Neuronal stem cell (in vitro differentiated cells): ENCODE data around the gene ULK4.

Source experiments
- DNase-seq: peaks from one replicate; pipeline ENCODE4 v3.0.0-alpha.2; 2013; ENCODE audit warnings: low spot score
- H2AFZ ChIP-seq: one replicate; pipeline ENCODE4 v1.6.1; 2013; ENCODE audit warnings: mild to moderate bottlenecking, low read length, inconsistent platforms
- H2AK5ac ChIP-seq: 2 replicates; pipeline ENCODE4 v1.6.1; 2013; ENCODE audit warnings: low read depth, mild to moderate bottlenecking, inconsistent platforms, low read length, moderate library complexity, mixed read lengths
- H2BK120ac ChIP-seq: 2 replicates; pipeline ENCODE4 v1.6.1; 2013; ENCODE audit warnings: low read depth, mild to moderate bottlenecking, inconsistent platforms, low read length, moderate library complexity, mixed read lengths
- H2BK12ac ChIP-seq: one replicate; pipeline ENCODE4 v1.6.1; 2013; ENCODE audit warnings: low read length, inconsistent platforms
- H2BK15ac ChIP-seq: 2 replicates; pipeline ENCODE4 v1.6.1; 2013; ENCODE audit warnings: mild to moderate bottlenecking, low read length, inconsistent platforms, mixed read lengths
- H2BK5ac ChIP-seq: one replicate; pipeline ENCODE4 v1.6.1; 2013; ENCODE audit warnings: inconsistent platforms, mild to moderate bottlenecking, low read length, moderate library complexity
- H3K14ac ChIP-seq: one replicate; pipeline ENCODE4 v1.6.1; 2013; ENCODE audit warnings: low read length, inconsistent platforms
- H3K18ac ChIP-seq: 2 replicates; pipeline ENCODE4 v1.6.1; 2013; ENCODE audit warnings: low read length, inconsistent platforms
- H3K23ac ChIP-seq: 2 replicates; pipeline ENCODE4 v1.6.1; 2013; ENCODE audit warnings: low read depth, mild to moderate bottlenecking, mixed read lengths, low read length, inconsistent platforms; ENCODE audit not compliant: poor library complexity
- H3K27ac ChIP-seq: replicated peaks from 3 replicates; pipeline ENCODE4 v1.5.1; 2013; ENCODE audit warnings: low read length, inconsistent platforms
- H3K27me3 ChIP-seq, 3 experiments: 2 replicates each; pipeline ENCODE4 v1.6.1; 2013; ENCODE audit warnings: low read length in 3 of 3, mild to moderate bottlenecking in 2 of 3, inconsistent platforms in 1 of 3, low read depth in 1 of 3, mixed read lengths in 1 of 3, moderate library complexity in 1 of 3; ENCODE audit not compliant: control insufficient read depth in 3 of 3, insufficient read depth in 3 of 3
- H3K36me3 ChIP-seq, 2 donors: replicated peaks in 1 of 2; 2 replicates each; pipeline ENCODE4 v1.6.1; 2013; ENCODE audit warnings: low read length in 2 of 2; ENCODE audit not compliant: control insufficient read depth in 2 of 2, insufficient read depth in 2 of 2
- H3K4ac ChIP-seq: 2 replicates; pipeline ENCODE4 v1.6.1; 2013; ENCODE audit warnings: inconsistent platforms, mild to moderate bottlenecking, low read length, moderate library complexity
- H3K4me1 ChIP-seq, 2 donors: 1 replicate in 1 of 2; 2 replicates in 1 of 2; pipeline ENCODE4 v1.6.1; 2013; ENCODE audit warnings: low read length in 2 of 2, low read depth in 1 of 2; ENCODE audit not compliant: control insufficient read depth in 2 of 2, insufficient read depth in 1 of 2
- H3K4me2 ChIP-seq: one replicate; pipeline ENCODE4 v1.6.1; 2013; ENCODE audit warnings: mild to moderate bottlenecking, low read length, inconsistent platforms; ENCODE audit not compliant: insufficient read depth, poor library complexity, severe bottlenecking
- H3K4me3 ChIP-seq, 2 donors: 2 replicates each; pipeline ENCODE4 v1.5.1; 2013; ENCODE audit warnings: low read length in 2 of 2, mild to moderate bottlenecking in 2 of 2, inconsistent platforms in 1 of 2, moderate library complexity in 1 of 2
- H3K79me1 ChIP-seq: one replicate; pipeline ENCODE4 v1.6.1; 2013; ENCODE audit warnings: low read depth, mild to moderate bottlenecking, inconsistent platforms, low read length, moderate library complexity
- H3K9ac ChIP-seq: one replicate; pipeline ENCODE4 v1.6.1; 2013; ENCODE audit warnings: mild to moderate bottlenecking, low read depth, low read length, inconsistent platforms; ENCODE audit not compliant: poor library complexity
- H3K9me3 ChIP-seq, 2 donors: replicated peaks in 1 of 2; 2 replicates each; pipeline versions ENCODE3 to v1.6.1; 2013; ENCODE audit warnings: low read length in 2 of 2, mild to moderate bottlenecking in 2 of 2, inconsistent platforms in 1 of 2, low read depth in 1 of 2, mixed read lengths in 1 of 2, moderate library complexity in 1 of 2; ENCODE audit not compliant: control insufficient read depth in 2 of 2, insufficient read depth in 1 of 2
- H4K8ac ChIP-seq: one replicate; pipeline ENCODE4 v1.6.1; 2013; ENCODE audit warnings: low read depth, mild to moderate bottlenecking, inconsistent platforms, low read length, moderate library complexity
- H4K91ac ChIP-seq: one replicate; pipeline ENCODE4 v1.6.1; 2013; ENCODE audit warnings: low read length, low read depth, mild to moderate bottlenecking, inconsistent platforms; ENCODE audit not compliant: poor library complexity
- WGBS, 2 donors: extraction: QIAGEN DNeasy Blood & Tissue Kit; methylation state at CpG; one replicate each; pipeline ENCODE4 v1.1.7; 2013; ENCODE audit warnings: missing lambda C conversion rate in 2 of 2, mixed read lengths in 1 of 2; ENCODE audit not compliant: insufficient read length in 2 of 2, insufficient replicate concordance in 1 of 2; ENCODE audit errors: extremely low coverage in 2 of 2; 5-methylcytosine and 5-hydroxymethylcytosine counted together

Gene ULK4

DNA sequence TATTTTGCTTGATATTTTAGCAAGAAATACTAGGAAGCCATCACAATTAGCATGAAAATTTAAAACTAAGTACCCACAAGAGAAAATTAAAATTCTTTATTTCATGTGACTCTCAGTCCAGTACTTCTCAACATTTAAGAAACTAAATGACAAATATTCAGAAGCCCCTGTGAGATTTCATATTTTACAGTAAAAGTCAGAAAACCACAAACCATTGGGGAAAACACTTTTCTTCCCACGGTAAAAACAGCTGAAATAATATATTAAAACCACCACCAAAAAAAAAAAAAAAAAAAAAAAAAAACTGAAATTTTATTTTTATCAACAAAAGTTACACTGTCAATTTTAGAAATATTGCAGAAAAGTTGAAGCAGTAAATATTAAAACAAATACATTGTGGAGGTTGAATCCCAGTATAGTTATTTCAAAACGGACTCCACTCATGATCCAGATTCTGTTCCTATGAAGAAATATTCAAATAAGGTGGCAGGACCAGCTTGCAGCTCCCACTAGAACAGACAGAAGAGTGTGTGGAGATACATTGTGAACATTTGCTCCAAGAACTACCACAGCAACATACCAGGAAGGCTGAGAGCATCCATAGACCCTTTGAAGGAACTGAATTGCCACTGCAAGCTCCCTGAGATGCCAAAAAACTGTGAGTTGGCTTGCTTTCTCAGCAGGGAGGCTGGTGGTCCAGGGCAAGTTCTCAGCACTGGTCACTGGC lies 454.4 kb downstream of the ULK4 start:
- Histone ChIP-seq H4K91ac (no peak overlapping the region), H2BK5ac (no peak overlapping the region), H4K8ac (no peak overlapping the region), H3K9me3 (peaks cover 3 to 7% of the 10 kb centered on the region in 2 donors), H3K27ac (no peak overlapping the region), H3K23ac (no peak overlapping the region), H3K14ac (no peak overlapping the region), H3K36me3 (no peaks in the 10 kb centered on the region), H2BK120ac (no peak overlapping the region), H3K4ac (no peak overlapping the region), H3K4me2 (no peak overlapping the region), H3K79me1 (no peaks in the 10 kb centered on the region), H3K27me3 (no peaks in the 10 kb centered on the region), H3K4me1 (no peaks in the 10 kb centered on the region), H3K9ac (no peak overlapping the region), H2AK5ac (no peak overlapping the region), H2BK12ac (no peak overlapping the region), H2BK15ac (no peak overlapping the region), H3K18ac (no peak overlapping the region), H2AFZ (no peak overlapping the region), H3K4me3 (no peak overlapping the region)
- WGBS, 2 donors = no CpG with 5 or more reads among the region's 2 CpGs
- DNase-seq = no peak

DNA sequence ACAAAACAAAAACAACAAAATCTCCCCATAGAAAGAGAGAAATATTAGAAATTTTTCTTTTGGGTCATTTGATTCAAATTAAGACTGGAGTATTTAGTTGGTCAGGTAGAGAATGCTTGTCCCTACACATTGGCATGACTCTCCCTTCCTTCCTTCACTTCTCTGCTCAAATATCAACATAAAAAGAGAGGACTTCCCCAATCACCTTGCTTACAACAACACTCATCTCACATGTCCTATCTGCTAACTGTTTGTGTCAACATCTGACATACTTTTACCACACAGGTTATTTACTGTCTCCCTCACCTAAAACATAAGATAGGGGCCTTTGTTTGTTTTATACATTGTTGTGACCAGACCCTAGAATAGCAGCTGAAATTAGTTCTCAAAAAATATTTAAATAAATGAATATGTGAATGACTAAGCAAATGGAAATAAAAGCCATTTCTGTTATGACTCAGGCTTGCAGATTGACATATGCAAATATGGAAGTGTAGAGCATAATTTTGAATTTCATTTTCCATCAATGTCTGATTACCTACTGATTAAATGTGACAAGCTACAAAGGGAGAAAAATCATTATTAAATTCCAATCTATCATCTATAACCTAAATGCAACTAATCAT lies 457.8 kb downstream of the ULK4 start:
- H2BK15ac ChIP-seq = no peak overlapping the region
- no peak overlapping the region for H3K23ac ChIP-seq

DNA sequence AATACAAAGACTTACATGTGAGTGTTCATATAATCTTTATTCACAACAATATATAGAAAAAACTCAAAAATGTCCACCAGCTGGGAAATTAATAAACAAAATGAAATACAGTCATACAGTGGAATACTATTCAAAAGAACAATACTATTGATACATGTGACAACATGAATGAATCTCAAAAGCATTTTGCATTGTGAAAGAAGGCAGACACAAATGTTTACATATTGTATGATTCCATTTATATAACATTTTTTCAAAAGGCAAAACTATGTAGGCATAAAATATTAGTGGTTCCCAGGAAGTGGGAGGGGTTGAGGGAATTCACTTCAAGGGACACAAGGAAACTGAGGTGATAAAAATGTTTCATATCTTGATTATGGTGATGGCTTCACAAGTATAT lies 459.4 kb downstream of the ULK4 start:
- Histone ChIP-seq H4K91ac (no peak overlapping the region), H2AFZ (no peak overlapping the region), H2BK120ac (no peak overlapping the region), H3K27me3 (no peaks in the 10 kb centered on the region), H3K18ac (no peak overlapping the region), H3K79me1 (no peaks in the 10 kb centered on the region), H3K27ac (no peak overlapping the region), H2BK12ac (no peak overlapping the region), H3K9ac (no peak overlapping the region), H3K4me2 (no peak overlapping the region), H3K4me3 (no peak overlapping the region), H3K23ac (no peak overlapping the region), H3K4me1 (no peaks in the 10 kb centered on the region), H2BK15ac (no peak overlapping the region), H3K14ac (no peak overlapping the region), H3K36me3 (no peaks in the 10 kb centered on the region), H4K8ac (no peak overlapping the region), H2BK5ac (no peak overlapping the region), H2AK5ac (no peak overlapping the region), H3K9me3 (no peaks in the 10 kb centered on the region), H3K4ac (no peak overlapping the region)
- DNase-seq = no peak

More for the DNA sequence above, 457.8 kb downstream of the ULK4 start:
- H2BK120ac ChIP-seq = no peak overlapping the region
- no peak overlapping the region for H2BK12ac ChIP-seq
- no peak overlapping the region for H3K18ac ChIP-seq
- no peak overlapping the region for H4K91ac ChIP-seq
- H3K14ac ChIP-seq = no peak overlapping the region
- H2BK5ac ChIP-seq = no peak overlapping the region
- H2AFZ ChIP-seq = no peak overlapping the region
- H3K4me2 ChIP-seq = no peak overlapping the region
- no peak for DNase-seq
- H3K9ac ChIP-seq = no peak overlapping the region
- H3K79me1 ChIP-seq = no peaks in the 10 kb centered on the region
- H3K4me1 ChIP-seq = no peaks in the 10 kb centered on the region
- H4K8ac ChIP-seq = no peak overlapping the region
- no peak overlapping the region for H3K4ac ChIP-seq
- H2AK5ac ChIP-seq = no peak overlapping the region
- H3K4me3 ChIP-seq = no peak overlapping the region
- no peaks in the 10 kb centered on the region for H3K36me3 ChIP-seq
- H3K9me3 ChIP-seq = peaks cover 3 to 7% of the 10 kb centered on the region in 2 donors
- H3K27me3 ChIP-seq = no peaks in the 10 kb centered on the region
- no peak overlapping the region for H3K27ac ChIP-seq

DNA sequence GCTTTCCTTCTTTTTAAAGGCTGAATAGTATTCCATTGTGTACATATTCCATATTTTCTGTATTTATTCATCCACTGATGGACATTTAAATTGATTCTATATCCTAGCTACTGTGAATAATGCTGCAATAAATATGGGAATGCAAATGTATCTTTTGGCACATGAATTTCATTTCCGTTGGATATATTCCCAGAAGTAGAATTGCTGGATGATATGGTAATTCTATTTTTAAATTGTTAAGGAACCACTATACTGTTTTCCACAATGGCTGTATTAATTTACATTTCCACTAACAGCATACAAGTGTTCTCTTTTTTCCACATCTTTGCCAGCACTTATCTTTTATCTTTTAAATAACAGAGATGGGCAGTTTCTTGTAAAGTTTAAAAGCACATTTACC lies 459.9 kb downstream of the ULK4 start:
- Histone ChIP-seq H2BK120ac (no peak overlapping the region), H3K9ac (no peak overlapping the region), H3K18ac (no peak overlapping the region), H3K27me3 (no peaks in the 10 kb centered on the region), H3K9me3 (no peaks in the 10 kb centered on the region), H2AFZ (no peak overlapping the region), H4K8ac (no peak overlapping the region), H2BK12ac (no peak overlapping the region), H2BK5ac (no peak overlapping the region), H4K91ac (no peak overlapping the region), H2AK5ac (no peak overlapping the region), H3K79me1 (no peaks in the 10 kb centered on the region), H3K4me3 (no peak overlapping the region), H2BK15ac (no peak overlapping the region), H3K23ac (no peak overlapping the region), H3K4ac (no peak overlapping the region), H3K36me3 (no peaks in the 10 kb centered on the region), H3K27ac (no peak overlapping the region), H3K4me1 (no peaks in the 10 kb centered on the region), H3K14ac (no peak overlapping the region), H3K4me2 (no peak overlapping the region)
- no peak for DNase-seq
- no CpG with 5 or more reads among the region's 1 CpG for WGBS, 2 donors
